GM10266 (cell line): ENCODE measurements around the gene KRTAP10-9.
"Not testable (repeated sequence)": the region's sequence is repeated elsewhere in the genome, so short reads cannot be mapped to it uniquely, and the experiment has no call there.

ENCODE experiments used
- DNase-seq: peaks from one replicate; pipeline ENCODE4 v3.0.0; 2012; ENCODE audit errors: extremely low spot score
- TF ChIP-seq, protein P1 (sequence below): IDR thresholded peaks from 2 replicates; pipeline ENCODE4 v1.5.1; 2012; ENCODE audit warnings: mild to moderate bottlenecking, low read depth; ENCODE audit not compliant: control insufficient read depth, insufficient read depth; ENCODE audit errors: missing control alignments

Gene KRTAP10-9

DNA sequence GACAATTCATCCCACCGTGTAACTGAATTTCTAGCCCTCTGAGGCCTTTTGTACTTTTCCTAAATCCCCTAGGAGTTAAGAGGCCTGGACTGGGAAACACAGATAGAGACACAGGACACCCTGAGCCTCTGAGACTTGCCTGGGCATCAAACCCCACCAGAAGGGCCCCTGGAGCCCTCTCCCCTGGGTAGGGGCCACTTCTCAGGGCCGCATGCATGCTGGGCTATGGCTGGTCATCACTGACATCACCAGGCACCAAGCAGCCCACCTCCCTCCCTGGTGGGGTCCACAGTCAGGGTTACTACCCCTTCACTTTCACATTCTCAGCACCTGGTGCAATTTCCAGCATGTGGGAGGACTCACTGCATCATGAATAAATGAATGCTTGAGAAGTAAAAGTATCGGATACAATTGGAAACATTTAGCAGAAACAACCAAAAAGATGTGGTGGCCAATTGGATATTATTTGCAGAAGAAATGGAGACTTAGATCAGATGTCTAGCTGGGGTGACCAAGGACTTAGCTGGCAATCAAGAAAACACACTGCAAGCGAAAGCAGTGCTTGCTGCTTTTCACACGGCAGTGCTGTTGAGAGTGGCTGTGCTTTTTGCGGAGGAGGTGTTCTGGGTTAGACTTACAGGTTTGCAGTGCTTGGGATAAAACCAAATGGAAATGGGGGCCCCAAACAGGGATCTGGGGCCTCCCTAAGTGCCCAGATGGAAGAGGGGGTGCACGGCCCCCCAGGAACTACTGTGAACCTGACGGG lies 27.4 kb upstream of the KRTAP10-9 start:
- no peak for DNase-seq
- TF ChIP-seq, protein P1, sequence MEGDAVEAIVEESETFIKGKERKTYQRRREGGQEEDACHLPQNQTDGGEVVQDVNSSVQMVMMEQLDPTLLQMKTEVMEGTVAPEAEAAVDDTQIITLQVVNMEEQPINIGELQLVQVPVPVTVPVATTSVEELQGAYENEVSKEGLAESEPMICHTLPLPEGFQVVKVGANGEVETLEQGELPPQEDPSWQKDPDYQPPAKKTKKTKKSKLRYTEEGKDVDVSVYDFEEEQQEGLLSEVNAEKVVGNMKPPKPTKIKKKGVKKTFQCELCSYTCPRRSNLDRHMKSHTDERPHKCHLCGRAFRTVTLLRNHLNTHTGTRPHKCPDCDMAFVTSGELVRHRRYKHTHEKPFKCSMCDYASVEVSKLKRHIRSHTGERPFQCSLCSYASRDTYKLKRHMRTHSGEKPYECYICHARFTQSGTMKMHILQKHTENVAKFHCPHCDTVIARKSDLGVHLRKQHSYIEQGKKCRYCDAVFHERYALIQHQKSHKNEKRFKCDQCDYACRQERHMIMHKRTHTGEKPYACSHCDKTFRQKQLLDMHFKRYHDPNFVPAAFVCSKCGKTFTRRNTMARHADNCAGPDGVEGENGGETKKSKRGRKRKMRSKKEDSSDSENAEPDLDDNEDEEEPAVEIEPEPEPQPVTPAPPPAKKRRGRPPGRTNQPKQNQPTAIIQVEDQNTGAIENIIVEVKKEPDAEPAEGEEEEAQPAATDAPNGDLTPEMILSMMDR, result no peak

- DNase-seq, result not testable (repeated sequence)
Observed at GRCh38 chr21:44600118-44600978, 26.5 kb upstream of the KRTAP10-9 start, which contains the start of gene KRTAP10-7. Gene KRTAP10-7 (plus strand): TSS chr21:44600597. CDS start chr21:44600622, 25 bp downstream.

DNA sequence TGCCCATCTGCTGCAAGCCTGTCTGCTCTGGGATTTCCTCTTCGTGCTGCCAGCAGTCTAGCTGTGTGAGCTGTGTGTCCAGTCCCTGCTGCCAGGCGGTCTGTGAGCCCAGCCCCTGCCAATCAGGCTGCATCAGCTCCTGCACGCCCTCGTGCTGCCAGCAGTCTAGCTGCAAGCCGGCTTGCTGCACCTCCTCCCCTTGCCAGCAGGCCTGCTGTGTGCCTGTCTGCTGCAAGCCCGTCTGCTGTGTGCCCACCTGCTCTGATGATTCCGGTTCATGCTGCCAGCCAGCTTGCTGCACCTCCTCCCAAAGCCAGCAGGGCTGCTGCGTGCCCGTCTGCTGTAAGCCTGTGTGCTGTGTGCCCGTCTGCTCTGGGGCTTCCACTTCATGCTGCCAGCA lies 25.8 kb upstream of the KRTAP10-9 start:
- not testable (repeated sequence) for DNase-seq

GRCh38 chr21:44601596-44602462 lies 25.1 kb upstream of the KRTAP10-9 start:
- TF ChIP-seq, protein P1, result no peak
- no peak for DNase-seq

- TF ChIP-seq, protein P1, result no peak
- no peak for DNase-seq
Observed at GRCh38 chr21:44602463-44602850, 24.4 kb upstream of the KRTAP10-9 start.

DNA sequence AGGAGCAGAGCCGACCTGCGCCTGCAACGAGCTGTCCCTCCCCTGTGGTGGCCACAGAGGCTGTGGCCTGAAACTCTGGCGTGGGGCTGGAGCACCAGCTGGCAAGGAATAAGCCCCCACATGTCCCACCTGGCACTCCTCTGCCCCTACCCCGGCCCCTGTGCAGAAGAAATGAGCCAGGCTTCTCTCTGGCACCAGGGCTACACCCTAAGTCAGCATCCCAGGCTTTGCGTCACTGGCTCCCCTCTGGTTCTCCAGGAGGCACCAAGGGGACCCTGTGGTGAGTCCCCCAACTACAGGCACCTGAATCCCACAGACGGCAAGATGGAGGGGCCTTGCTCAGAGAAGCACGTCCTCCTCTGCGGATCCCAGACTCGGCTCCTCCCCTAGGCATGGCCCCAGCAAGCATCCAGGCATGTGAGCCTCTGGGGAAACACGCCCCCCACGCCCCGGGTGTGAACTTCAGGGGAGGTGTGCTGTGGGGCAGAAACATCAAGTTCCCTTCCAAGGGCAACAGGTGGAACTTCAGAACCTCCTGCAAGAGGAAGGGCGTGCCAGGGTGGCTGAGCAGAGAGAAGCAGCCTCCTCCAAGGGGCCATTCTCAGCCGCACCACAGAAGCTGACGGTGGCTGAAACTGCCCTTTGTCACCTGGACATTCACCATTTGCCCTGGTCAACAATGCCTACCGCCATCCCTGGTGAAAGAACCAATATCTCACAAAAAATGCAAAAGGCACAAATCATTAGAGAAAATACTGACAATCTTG lies 23.6 kb upstream of the KRTAP10-9 start:
- TF ChIP-seq, protein P1, result no peak
- no peak for DNase-seq

- no peak for DNase-seq
- TF ChIP-seq, protein P1, result no peak
Observed at GRCh38 chr21:44603911-44604310, 23.0 kb upstream of the KRTAP10-9 start.
